ENCODE data around the gene FBL.
"Not testable (repeated sequence)": the region's sequence is repeated elsewhere in the genome, so short reads cannot be mapped to it uniquely, and the experiment has no call there.

Gene FBL

DNA sequence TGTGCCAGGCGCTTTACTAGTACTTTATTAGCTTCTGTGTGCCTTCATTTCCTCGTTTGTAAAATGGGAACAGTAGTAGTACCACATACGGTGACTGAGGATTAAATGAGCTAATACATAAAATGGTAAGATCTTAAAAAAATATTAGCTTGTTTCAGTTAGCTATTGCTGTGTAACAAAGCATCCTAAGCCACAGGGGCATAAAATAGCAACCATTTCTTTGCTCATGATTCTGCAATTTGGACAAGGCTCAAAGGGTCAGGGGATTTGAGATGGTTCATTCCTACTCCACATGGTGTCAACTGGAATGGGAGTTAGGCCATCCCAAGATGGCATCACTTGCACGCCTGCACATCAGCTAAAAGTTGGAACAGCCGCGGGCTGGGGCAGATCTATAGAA, 25.5 kb downstream of the FBL start:
- no peak for DNase-seq

DNA sequence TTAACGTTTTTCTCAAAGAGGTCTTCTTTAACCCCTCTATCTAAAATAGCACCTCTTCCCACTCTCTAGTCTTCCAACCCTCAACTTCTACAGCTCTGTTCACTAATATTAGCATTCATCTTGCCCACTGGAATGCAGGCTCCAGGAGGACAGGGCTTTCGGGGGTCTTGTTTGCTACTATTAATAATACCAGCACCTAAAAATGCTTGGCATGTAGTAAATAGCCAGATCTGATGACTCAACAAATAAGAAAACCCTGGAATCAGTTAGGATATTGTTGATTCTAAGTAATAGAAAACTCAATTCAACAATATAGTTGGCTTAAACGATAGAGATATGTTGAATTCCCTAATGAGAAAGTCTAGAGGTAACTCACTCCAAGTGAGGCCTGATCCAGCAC, 26.4 kb downstream of the FBL start:
- DNase-seq, result no peak

DNA sequence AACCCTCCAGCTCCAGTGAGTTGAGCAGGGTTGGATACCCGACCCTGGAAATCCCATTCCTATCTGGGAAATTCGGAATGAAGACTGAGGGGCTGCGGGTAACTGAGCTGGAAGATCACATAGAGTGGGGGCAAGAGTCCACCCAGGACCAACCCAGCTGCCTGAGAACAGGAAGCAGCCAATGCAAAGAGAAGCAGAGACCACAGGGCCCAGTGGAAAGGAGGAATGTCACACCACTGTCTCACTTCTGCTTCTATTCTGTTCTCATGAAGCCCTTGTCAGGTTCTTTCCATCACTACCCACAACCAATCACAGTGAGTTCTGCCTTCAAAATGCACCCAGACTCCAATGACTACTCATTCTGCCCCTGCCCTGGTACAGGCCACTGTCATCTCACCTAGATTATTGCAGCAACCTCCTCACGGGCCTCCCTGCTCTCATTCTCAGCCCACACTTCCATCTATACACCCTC, 27.5 kb downstream of the FBL start:
- DNase-seq, result no peak

DNA sequence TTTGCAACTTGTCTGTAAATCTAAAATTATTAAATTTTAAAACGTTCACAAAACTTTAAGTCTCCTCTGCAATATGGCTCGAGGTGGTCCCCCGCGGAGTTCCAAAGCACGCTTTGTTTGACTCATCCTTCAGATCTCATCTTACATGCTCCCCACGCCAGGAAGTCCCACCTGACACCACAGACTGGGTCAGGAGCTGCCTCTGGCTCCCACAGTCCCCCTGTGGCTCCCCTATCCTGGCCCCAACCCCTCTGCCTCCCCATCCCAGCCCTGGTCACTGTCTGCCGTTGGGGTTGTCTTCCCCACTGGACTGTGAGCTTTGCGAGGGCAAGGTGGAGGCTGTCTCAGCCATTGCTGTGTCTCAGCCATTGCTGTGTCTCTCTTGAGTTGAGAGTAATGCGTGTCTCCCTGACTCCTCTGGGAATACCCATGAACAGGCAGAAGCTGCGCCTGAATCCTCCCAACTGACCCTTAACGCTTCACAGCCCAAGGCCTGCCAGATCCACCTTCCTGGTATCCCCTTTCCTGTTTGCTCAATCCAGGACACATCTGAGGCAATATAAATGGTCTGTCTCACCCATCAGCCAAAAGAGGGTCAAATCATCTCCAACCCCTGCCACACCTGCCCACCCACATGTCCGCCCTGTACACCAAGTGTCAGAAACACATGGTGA, 28.2 kb downstream of the FBL start:
- no peak for DNase-seq

DNA sequence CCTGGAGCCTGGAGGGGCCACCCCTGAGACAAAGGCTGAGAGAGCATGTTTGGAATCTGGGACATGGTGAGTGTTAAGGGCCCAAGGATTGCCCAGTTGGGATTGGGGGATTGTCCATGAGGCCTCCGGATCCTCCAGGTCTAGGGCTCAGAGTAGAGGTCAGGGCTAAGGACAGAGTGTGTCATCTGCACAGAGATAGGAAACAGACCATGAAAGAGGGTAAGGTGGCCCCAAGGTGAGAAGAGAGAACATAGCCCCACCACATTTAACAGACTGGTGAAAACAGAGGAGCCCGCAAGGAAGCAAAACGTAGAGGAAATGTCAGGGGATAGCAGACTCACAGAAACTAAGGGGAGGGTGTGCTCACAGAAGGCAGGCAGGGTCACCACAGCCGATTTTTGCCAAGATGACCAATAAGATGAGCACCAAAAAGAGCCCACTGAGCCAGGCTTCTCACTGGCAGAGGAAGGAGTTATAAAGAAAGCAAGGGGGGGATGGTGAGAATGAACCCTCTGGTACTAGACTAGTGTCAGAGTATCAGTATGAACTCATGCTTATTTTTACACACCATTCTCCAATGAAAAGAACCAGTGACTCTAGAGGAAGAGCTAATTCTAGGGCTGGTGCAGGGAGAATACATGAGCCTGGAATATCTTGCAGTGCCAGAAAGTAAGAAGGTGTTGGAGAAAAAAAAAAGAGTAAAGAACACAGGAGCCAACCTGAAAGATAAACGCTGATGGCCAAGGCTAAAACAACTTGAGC, 29.7 kb downstream of the FBL start:
- no peak for DNase-seq

GRCh38 chr19:39814595-39814994, 31.6 kb downstream of the FBL start:
- no peak for DNase-seq

DNA sequence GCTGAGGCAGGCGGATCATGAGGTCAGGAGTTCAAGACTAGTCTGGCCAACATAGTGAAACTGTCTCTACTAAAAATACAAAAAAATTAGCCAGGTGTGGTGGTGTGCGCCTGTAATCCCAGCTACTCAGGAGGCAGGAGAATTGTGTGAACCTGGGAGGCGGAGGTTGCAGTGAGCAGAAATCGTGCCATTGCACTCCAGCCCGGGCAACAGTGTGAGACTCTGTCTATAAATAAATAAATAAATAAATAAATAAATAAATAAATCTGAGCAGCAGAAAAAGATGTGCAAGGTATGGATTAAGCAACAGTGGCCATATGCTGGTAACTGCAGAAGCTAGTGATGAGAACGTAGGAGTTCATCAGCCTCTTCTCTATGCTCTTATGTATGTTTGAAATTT, 32.1 kb downstream of the FBL start:
- DNase-seq, result not testable (repeated sequence)

GRCh38 chr19:39813264-39813993, 32.8 kb downstream of the FBL start:
- no peak for DNase-seq

DNA sequence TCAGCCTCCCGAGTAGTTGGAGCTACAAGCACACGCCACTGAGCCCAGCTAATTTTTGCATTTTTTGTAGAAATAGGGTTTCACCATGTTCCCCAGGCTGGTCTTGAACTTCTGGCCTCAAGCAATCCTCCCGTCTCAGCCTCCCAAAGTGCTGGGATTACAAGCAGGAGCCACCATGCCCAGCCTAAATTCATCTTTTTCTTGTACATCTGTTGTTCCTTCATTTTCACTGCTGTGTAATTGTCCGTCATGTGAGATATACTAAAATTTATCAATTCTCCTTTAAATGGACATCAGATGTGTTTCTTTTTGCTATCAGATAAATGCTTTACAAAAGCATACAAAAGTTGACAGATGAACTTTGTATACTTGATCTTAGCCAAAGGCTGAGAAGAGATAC, 35.1 kb downstream of the FBL start:
- no peak for DNase-seq

DNA sequence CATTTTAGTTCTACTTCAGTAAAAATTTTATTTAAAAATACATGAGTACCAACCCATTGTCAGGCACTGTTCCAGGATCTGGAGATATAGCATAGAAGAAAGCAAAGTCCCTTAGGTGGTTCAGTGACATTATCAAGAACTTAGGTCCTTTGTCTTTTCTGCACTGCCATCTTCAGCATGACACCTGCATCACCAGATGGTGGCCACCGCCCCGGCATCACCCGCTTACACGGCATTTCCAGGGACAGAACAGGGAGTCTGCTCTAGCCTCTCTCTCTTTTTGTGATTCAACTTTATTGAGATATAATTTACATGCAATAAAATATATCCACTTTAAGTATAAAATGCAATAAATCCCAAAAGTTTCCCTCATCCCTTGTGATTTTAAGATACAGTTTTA, 35.8 kb downstream of the FBL start:
- DNase-seq, result no peak

DNA sequence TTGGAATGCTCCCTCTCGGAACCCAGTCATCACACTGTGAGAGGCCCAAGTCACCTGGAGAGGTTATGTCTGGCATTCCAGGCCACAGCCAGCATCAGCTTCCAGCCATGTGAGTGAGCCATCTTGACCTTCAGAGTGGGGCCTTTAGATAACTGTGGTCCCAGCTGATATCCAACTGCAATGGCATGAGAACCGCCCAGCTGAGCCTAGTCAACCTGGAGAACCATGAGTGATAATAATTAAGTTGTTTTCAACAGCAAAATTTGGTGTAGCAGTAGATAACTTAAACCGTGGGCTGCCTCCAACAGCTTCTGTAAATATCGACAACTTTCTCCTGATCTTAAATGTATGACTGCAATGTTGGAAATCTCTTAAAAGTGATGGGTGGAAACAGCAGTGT, 36.8 kb downstream of the FBL start:
- DNase-seq, result no peak

DNA sequence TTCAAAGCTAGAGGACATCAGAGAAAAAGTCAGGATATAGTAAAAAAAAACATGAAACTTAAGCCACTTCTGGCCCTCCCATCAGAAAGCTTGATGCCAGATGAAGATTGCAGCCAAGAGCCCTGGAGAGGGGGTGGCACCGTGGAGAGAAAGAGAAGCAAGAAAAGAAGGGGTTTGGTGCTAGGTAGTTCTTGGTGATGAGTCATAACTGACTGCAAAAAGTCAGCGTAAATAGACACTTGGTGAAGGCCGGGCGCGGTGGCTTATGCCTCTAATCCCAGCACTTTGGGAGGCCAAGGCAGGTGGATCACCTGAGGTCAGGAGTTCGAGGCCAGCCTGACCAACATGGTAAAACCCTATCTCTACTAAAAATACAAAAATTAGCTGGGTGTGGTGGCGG, 37.5 kb downstream of the FBL start:
- DNase-seq, result not testable (repeated sequence)

GRCh38 chr19:39807846-39808364, 38.3 kb downstream of the FBL start:
- no peak for DNase-seq

DNA sequence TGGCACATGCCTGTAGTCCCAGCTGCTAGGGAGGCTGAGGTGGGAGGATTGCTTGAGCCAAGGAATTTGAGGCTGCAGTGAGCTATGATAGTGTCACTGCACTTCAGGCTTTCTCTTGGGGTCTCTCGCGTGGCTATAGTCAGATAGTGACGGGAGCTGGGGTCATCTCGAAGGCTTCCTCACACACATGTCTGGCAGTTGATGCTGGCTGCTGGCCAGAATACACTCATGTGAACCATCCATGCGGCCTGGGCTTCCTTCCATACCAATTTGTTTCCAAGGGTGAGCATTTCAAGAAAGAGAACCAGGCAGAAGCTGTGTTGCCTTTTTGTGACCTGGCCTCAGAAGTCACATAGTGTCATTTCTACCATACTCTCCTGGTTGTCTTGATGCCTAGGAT, 41.1 kb downstream of the FBL start:
- no peak for DNase-seq

DNA sequence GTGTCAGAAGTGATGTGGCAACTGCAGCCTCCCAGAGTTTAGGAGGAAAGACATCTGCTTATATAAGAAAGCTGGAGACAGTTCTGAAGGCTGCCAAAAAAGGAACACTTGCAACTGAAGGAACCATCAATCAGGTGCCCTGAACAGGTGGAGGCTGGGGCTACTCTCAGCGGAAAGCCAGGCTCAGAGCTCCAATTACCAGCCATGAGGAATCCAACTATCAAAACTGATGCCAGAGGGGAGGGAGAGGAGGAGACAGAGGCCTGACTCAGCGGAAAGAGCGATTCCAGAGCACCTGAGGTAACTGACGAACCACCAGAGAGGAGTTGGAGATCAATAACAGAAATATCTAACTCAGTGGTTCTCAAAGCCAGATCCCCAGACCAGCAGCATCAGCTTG, 43.2 kb downstream of the FBL start:
- no peak for DNase-seq

GRCh38 chr19:39797083-39797482, 49.1 kb downstream of the FBL start:
- DNase-seq, result no peak

DNA sequence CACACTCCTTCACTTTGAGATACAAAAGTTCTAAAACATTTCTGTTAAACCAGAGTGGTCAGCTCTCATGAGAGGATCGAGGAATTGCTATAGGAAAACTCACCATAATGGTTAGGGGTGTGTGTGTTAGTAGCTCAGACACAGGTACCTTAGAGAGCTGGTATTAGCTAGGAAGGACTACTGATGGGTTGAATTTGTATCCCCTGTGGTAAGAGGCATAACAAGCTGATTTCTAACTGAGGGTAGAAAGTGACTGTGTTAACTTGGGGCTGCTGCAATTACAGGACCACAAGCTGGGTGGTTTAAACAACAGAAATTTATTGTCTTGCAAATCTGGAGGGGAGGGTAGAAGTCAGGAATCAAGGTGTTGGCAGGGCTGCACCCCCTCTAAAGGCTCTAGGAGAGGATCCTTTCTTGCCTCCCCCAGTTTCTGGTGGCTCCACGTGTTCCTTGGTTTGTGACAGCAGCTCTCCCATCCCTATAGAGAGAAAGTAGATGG, 50.1 kb downstream of the FBL start:
- DNase-seq, result no peak

GRCh38 chr19:39795001-39795400, 51.2 kb downstream of the FBL start:
- DNase-seq, result no peak

GRCh38 chr19:39792999-39793546, 53.1 kb downstream of the FBL start:
- peak; percentile 64 for DNase-seq

DNA sequence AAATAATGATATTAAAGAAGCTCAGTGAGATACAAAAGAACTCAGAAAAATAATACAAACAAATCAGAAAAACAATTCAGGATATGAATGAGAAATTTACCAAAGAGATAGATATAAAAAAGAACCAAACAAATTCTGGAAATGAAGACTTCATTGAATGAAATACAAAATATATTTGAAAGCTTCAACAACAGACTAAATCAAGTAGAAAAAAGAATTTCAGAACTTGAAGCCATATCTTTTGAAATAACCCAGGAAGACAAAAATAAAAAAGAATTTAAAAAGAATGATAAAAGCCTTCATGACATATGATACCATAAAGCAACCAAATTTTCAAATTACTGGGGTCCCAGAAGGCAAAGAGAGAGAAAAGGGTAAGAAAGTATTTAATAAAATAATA, 57.9 kb downstream of the FBL start:
- no peak for DNase-seq
